Measurements from ENCODE around the gene DCLK2.
"Not testable (repeated sequence)": the region's sequence is repeated elsewhere in the genome, so short reads cannot be mapped to it uniquely, and the experiment has no call there.

- TF ChIP-seq EZH2phosphoT487 (IDR thresholded peaks at IDR 0.05; ENCODE audit: borderline replicate concordance, low read depth, low read length); CTCF (conservative IDR thresholded peaks at IDR 0.05; ENCODE audit: low read length): not testable (repeated sequence)
Observed at GRCh38 chr4:150185033-150185432, 106.8 kb downstream of the DCLK2 start.

Measured in OCI-LY7 (cell line).